ENCODE results near the gene RMC1.
"Not testable (repeated sequence)": the region's sequence is repeated elsewhere in the genome, so short reads cannot be mapped to it uniquely, and the experiment has no call there.

Gene RMC1

GRCh38 chr18:23470620-23471387, 32.5 kb upstream of the RMC1 start:
- Histone ChIP-seq H3K4me3 (ENCODE audit: low read depth in 1 of 5, low read length in 5 of 5) (no peak overlapping the region), H3K4me1 (ENCODE audit: control insufficient read depth in 5 of 5, insufficient read depth in 5 of 5, low read length in 5 of 5) (no peaks in the 10 kb centered on the region), H3K9ac (ENCODE audit: low read length in 5 of 5) (no peak overlapping the region), H3K9me3 (ENCODE audit: control insufficient read depth in 5 of 5, low read length in 5 of 5) (no peaks in the 10 kb centered on the region), H3K36me3 (ENCODE audit: control insufficient read depth in 5 of 5, insufficient read depth in 5 of 5, low read length in 5 of 5) (peaks cover 39 to 94% (median 83%) of the 10 kb centered on the region in 5 donors), H3K27me3 (ENCODE audit: control insufficient read depth in 5 of 5, insufficient read depth in 4 of 5, low read length in 5 of 5) (no peaks in the 10 kb centered on the region), H3K27ac (ENCODE audit: low read depth, low read length) (no peak overlapping the region)

GRCh38 chr18:23471486-23471885, 31.8 kb upstream of the RMC1 start:
- H3K36me3 ChIP-seq (ENCODE audit: control insufficient read depth in 5 of 5, insufficient read depth in 5 of 5, low read length in 5 of 5): peaks cover 41 to 94% (median 84%) of the 10 kb centered on the region in 5 donors
- H3K27ac ChIP-seq (ENCODE audit: low read depth, low read length): no peak overlapping the region
- H3K9ac ChIP-seq (ENCODE audit: low read length in 5 of 5): no peak overlapping the region
- H3K4me3 ChIP-seq (ENCODE audit: low read depth in 1 of 5, low read length in 5 of 5): no peak overlapping the region
- no peaks in the 10 kb centered on the region for H3K27me3 ChIP-seq (ENCODE audit: control insufficient read depth in 5 of 5, insufficient read depth in 4 of 5, low read length in 5 of 5)
- H3K4me1 ChIP-seq (ENCODE audit: control insufficient read depth in 5 of 5, insufficient read depth in 5 of 5, low read length in 5 of 5): no peaks in the 10 kb centered on the region
- no peaks in the 10 kb centered on the region for H3K9me3 ChIP-seq (ENCODE audit: control insufficient read depth in 5 of 5, low read length in 5 of 5)

- no peak overlapping the region for H3K9ac ChIP-seq (ENCODE audit: low read length in 5 of 5)
- H3K4me1 ChIP-seq (ENCODE audit: control insufficient read depth in 5 of 5, insufficient read depth in 5 of 5, low read length in 5 of 5): no peaks in the 10 kb centered on the region
- no peaks in the 10 kb centered on the region for H3K27me3 ChIP-seq (ENCODE audit: control insufficient read depth in 5 of 5, insufficient read depth in 4 of 5, low read length in 5 of 5)
- no peak overlapping the region for H3K27ac ChIP-seq (ENCODE audit: low read depth, low read length)
- H3K36me3 ChIP-seq (ENCODE audit: control insufficient read depth in 5 of 5, insufficient read depth in 5 of 5, low read length in 5 of 5): peaks cover 48 to 78% (median 68%) of the 10 kb centered on the region in 5 donors
- H3K9me3 ChIP-seq (ENCODE audit: control insufficient read depth in 5 of 5, low read length in 5 of 5): no peaks in the 10 kb centered on the region
- H3K4me3 ChIP-seq (ENCODE audit: low read depth in 1 of 5, low read length in 5 of 5): no peak overlapping the region
These were observed 23.3 kb upstream of the RMC1 start for GRCh38 chr18:23479829-23480505.

- peaks cover 22 to 33% (median 27%) of the 10 kb centered on the region in 5 donors for H3K36me3 ChIP-seq (ENCODE audit: control insufficient read depth in 5 of 5, insufficient read depth in 5 of 5, low read length in 5 of 5)
- no peak overlapping the region for H3K9ac ChIP-seq (ENCODE audit: low read length in 5 of 5)
- H3K27me3 ChIP-seq (ENCODE audit: control insufficient read depth in 5 of 5, insufficient read depth in 4 of 5, low read length in 5 of 5): no peaks in the 10 kb centered on the region
- no peaks in the 10 kb centered on the region for H3K9me3 ChIP-seq (ENCODE audit: control insufficient read depth in 5 of 5, low read length in 5 of 5)
- no peak overlapping the region for H3K27ac ChIP-seq (ENCODE audit: low read depth, low read length)
- H3K4me1 ChIP-seq (ENCODE audit: control insufficient read depth in 5 of 5, insufficient read depth in 5 of 5, low read length in 5 of 5): no peaks in the 10 kb centered on the region
- no peak overlapping the region for H3K4me3 ChIP-seq (ENCODE audit: low read depth in 1 of 5, low read length in 5 of 5)
These were observed 18.6 kb upstream of the RMC1 start for GRCh38 chr18:23484561-23485182.

- Histone ChIP-seq H3K9ac (ENCODE audit: low read length in 5 of 5) (no peak overlapping the region), H3K4me1 (ENCODE audit: control insufficient read depth in 5 of 5, insufficient read depth in 5 of 5, low read length in 5 of 5) (no peaks in the 10 kb centered on the region), H3K9me3 (ENCODE audit: control insufficient read depth in 5 of 5, low read length in 5 of 5) (no peaks in the 10 kb centered on the region), H3K4me3 (ENCODE audit: low read depth in 1 of 5, low read length in 5 of 5) (no peak overlapping the region), H3K36me3 (ENCODE audit: control insufficient read depth in 5 of 5, insufficient read depth in 5 of 5, low read length in 5 of 5) (peaks cover 15 to 26% (median 20%) of the 10 kb centered on the region in 5 donors), H3K27ac (ENCODE audit: low read depth, low read length) (no peak overlapping the region), H3K27me3 (ENCODE audit: control insufficient read depth in 5 of 5, insufficient read depth in 4 of 5, low read length in 5 of 5) (no peaks in the 10 kb centered on the region)
These were observed 17.9 kb upstream of the RMC1 start for GRCh38 chr18:23485386-23485785.

- H3K27ac ChIP-seq (ENCODE audit: low read depth, low read length): no peak overlapping the region
- peak overlapping the region in 3 of 5 donors; percentile 13 to 40 (median 31) for H3K4me3 ChIP-seq (ENCODE audit: low read depth in 1 of 5, low read length in 5 of 5)
- H3K27me3 ChIP-seq (ENCODE audit: control insufficient read depth in 5 of 5, insufficient read depth in 4 of 5, low read length in 5 of 5): no peaks in the 10 kb centered on the region
- no peaks in the 10 kb centered on the region for H3K9me3 ChIP-seq (ENCODE audit: control insufficient read depth in 5 of 5, low read length in 5 of 5)
- H3K4me1 ChIP-seq (ENCODE audit: control insufficient read depth in 5 of 5, insufficient read depth in 5 of 5, low read length in 5 of 5): no peaks in the 10 kb centered on the region
- H3K9ac ChIP-seq (ENCODE audit: low read length in 5 of 5): peak overlapping the region in 1 of 5 donors; percentile 30
- H3K36me3 ChIP-seq (ENCODE audit: control insufficient read depth in 5 of 5, insufficient read depth in 5 of 5, low read length in 5 of 5): peaks cover 2 to 6% (median 3%) of the 10 kb centered on the region in 5 donors
These were observed 15.4 kb upstream of the RMC1 start for GRCh38 chr18:23487738-23488570.

- H3K36me3 ChIP-seq (ENCODE audit: control insufficient read depth in 5 of 5, insufficient read depth in 5 of 5, low read length in 5 of 5); H3K4me1 ChIP-seq (ENCODE audit: control insufficient read depth in 5 of 5, insufficient read depth in 5 of 5, low read length in 5 of 5); H3K9ac ChIP-seq (ENCODE audit: low read length in 5 of 5); H3K9me3 ChIP-seq (ENCODE audit: control insufficient read depth in 5 of 5, low read length in 5 of 5); H3K27me3 ChIP-seq (ENCODE audit: control insufficient read depth in 5 of 5, insufficient read depth in 4 of 5, low read length in 5 of 5); H3K27ac ChIP-seq (ENCODE audit: low read depth, low read length); H3K4me3 ChIP-seq (ENCODE audit: low read depth in 1 of 5, low read length in 5 of 5): not testable (repeated sequence)
These were observed 13.7 kb upstream of the RMC1 start for GRCh38 chr18:23489586-23489985.

GRCh38 chr18:23493654-23494053, 9.7 kb upstream of the RMC1 start:
- Histone ChIP-seq H3K27me3 (ENCODE audit: control insufficient read depth in 5 of 5, insufficient read depth in 4 of 5, low read length in 5 of 5) (no peaks in the 10 kb centered on the region), H3K9me3 (ENCODE audit: control insufficient read depth in 5 of 5, low read length in 5 of 5) (no peaks in the 10 kb centered on the region), H3K36me3 (ENCODE audit: control insufficient read depth in 5 of 5, insufficient read depth in 5 of 5, low read length in 5 of 5) (no peaks in the 10 kb centered on the region), H3K9ac (ENCODE audit: low read length in 5 of 5) (no peak overlapping the region), H3K4me3 (ENCODE audit: low read depth in 1 of 5, low read length in 5 of 5) (no peak overlapping the region), H3K4me1 (ENCODE audit: control insufficient read depth in 5 of 5, insufficient read depth in 5 of 5, low read length in 5 of 5) (peaks cover 0 to 2% (median under 1%) of the 10 kb centered on the region in 5 donors), H3K27ac (ENCODE audit: low read depth, low read length) (no peak overlapping the region)

GRCh38 chr18:23494992-23495391, 8.3 kb upstream of the RMC1 start:
- no peak overlapping the region for H3K4me3 ChIP-seq (ENCODE audit: low read depth in 1 of 5, low read length in 5 of 5)
- no peaks in the 10 kb centered on the region for H3K27me3 ChIP-seq (ENCODE audit: control insufficient read depth in 5 of 5, insufficient read depth in 4 of 5, low read length in 5 of 5)
- H3K27ac ChIP-seq (ENCODE audit: low read depth, low read length): no peak overlapping the region
- no peaks in the 10 kb centered on the region for H3K9me3 ChIP-seq (ENCODE audit: control insufficient read depth in 5 of 5, low read length in 5 of 5)
- H3K9ac ChIP-seq (ENCODE audit: low read length in 5 of 5): no peak overlapping the region
- peaks cover 0 to 9% (median 5%) of the 10 kb centered on the region in 5 donors for H3K4me1 ChIP-seq (ENCODE audit: control insufficient read depth in 5 of 5, insufficient read depth in 5 of 5, low read length in 5 of 5)
- H3K36me3 ChIP-seq (ENCODE audit: control insufficient read depth in 5 of 5, insufficient read depth in 5 of 5, low read length in 5 of 5): no peaks in the 10 kb centered on the region

All from subcutaneous abdominal adipose tissue (tissue), 5 donors.